Epithelial cell of esophagus (primary cell): Measurements from ENCODE around the gene TIE1.

Experiments used
- DNase-seq: peaks from one replicate; pipeline ENCODE4 v3.0.0; 2010; ENCODE audit warnings: low read depth
- H3K4me3 ChIP-seq: 2 replicates; pipeline ENCODE4 v1.5.1; 2011; ENCODE audit warnings: mild to moderate bottlenecking, low read length, control low read depth
- CTCF ChIP-seq: IDR thresholded peaks from 2 replicates; pipeline ENCODE4 v1.5.1; 2011; ENCODE audit warnings: low read depth, mild to moderate bottlenecking, low read length, control low read depth, inconsistent platforms; ENCODE audit not compliant: insufficient read depth; ENCODE audit errors: missing control alignments

Gene TIE1

GRCh38 chr1:43354471-43354870 lies 53.7 kb downstream of the TIE1 start:
- H3K4me3 ChIP-seq: no peak overlapping the region
- DNase-seq: no peak
- TF ChIP-seq CTCF: no peak

GRCh38 chr1:43354936-43355335 lies 54.2 kb downstream of the TIE1 start:
- DNase-seq: no peak
- no peak for TF ChIP-seq CTCF
- H3K4me3 ChIP-seq: no peak overlapping the region

- no peak overlapping the region for H3K4me3 ChIP-seq
- DNase-seq: no peak
- TF ChIP-seq CTCF: no peak
Measured at GRCh38 chr1:43357251-43357650, 56.5 kb downstream of the TIE1 start.

- DNase-seq: peak; percentile 61
- H3K4me3 ChIP-seq: peak overlapping the region; percentile 72
- TF ChIP-seq CTCF: peak; percentile 44
Measured at GRCh38 chr1:43358121-43358745, 57.5 kb downstream of the TIE1 start.

GRCh38 chr1:43358746-43359693 lies 58.2 kb downstream of the TIE1 start, which contains the start of gene CDC20:
Gene CDC20 (plus strand): TSS chr1:43358981. CDS start chr1:43359216, 235 bp downstream.
- DNase-seq: peak; percentile 98
- peak within 1 kb of the TSS; percentile 72 for H3K4me3 ChIP-seq
- no peak for TF ChIP-seq CTCF

- H3K4me3 ChIP-seq: peak overlapping the region; percentile 62
- TF ChIP-seq CTCF: no peak
- DNase-seq: peak; percentile 26
Measured at GRCh38 chr1:43359696-43360095, 58.9 kb downstream of the TIE1 start.
